AG04449 (cell line): ENCODE results near the gene RAB40B.

Experiments
- CTCF ChIA-PET: fragments of 350-600 bp; formaldehyde crosslinking; extraction: SDS; loops from one replicate; lab custom pipeline; 2021; ENCODE audit warnings: antibody characterized with exemption; lab: Yijun Ruan, JAX
- POLR2A ChIA-PET: fragments of 400-600, 350-600 bp; formaldehyde crosslinking; extraction: SDS; loops from one replicate; lab custom pipeline; 2020; ENCODE audit warnings: antibody characterized with exemption, inconsistent platforms; lab: Yijun Ruan, JAX
- DNase-seq: peaks from one replicate; pipeline ENCODE4 v3.0.0-alpha.2; 2010; ENCODE audit warnings: low read depth, low spot score
- H3K4me3 ChIP-seq: 2 replicates; pipeline ENCODE4 v1.5.1; 2011; ENCODE audit warnings: low read depth, mild to moderate bottlenecking, control low read depth, low read length
- TF ChIP-seq, protein P1 (sequence below): IDR thresholded peaks from one replicate; pipeline ENCODE4 v1.5.1; 2011; ENCODE audit warnings: mild to moderate bottlenecking, moderate library complexity, low read length, control low read depth, inconsistent platforms; ENCODE audit not compliant: insufficient read depth; ENCODE audit errors: missing control alignments

RAB40B gene

GRCh38 chr17:82699551-82699950, 1.1 kb upstream of the RAB40B start:
- DNase-seq = no peak
- TF ChIP-seq, protein P1, sequence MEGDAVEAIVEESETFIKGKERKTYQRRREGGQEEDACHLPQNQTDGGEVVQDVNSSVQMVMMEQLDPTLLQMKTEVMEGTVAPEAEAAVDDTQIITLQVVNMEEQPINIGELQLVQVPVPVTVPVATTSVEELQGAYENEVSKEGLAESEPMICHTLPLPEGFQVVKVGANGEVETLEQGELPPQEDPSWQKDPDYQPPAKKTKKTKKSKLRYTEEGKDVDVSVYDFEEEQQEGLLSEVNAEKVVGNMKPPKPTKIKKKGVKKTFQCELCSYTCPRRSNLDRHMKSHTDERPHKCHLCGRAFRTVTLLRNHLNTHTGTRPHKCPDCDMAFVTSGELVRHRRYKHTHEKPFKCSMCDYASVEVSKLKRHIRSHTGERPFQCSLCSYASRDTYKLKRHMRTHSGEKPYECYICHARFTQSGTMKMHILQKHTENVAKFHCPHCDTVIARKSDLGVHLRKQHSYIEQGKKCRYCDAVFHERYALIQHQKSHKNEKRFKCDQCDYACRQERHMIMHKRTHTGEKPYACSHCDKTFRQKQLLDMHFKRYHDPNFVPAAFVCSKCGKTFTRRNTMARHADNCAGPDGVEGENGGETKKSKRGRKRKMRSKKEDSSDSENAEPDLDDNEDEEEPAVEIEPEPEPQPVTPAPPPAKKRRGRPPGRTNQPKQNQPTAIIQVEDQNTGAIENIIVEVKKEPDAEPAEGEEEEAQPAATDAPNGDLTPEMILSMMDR = no peak
- POLR2A ChIA-PET = no interaction called here
- CTCF ChIA-PET = no interaction called here
- peak overlapping the region; percentile 76 for H3K4me3 ChIP-seq

- CTCF ChIA-PET = no interaction called here
- POLR2A ChIA-PET = interaction anchor here (1.0 kb wide), 1 partner anchor 17 kb away, joined by 3 read pairs; the partner anchor contains the start of gene FN3KRP
- no peak for DNase-seq
- peak overlapping the region; percentile 76 for H3K4me3 ChIP-seq
- TF ChIP-seq, protein P1 = no peak
These were observed 510 bp upstream of the RAB40B start for GRCh38 chr17:82698974-82699442.

GRCh38 chr17:82697808-82698064, 762 bp downstream of the RAB40B start:
- H3K4me3 ChIP-seq = peak overlapping the region; percentile 71
- ChIA-PET POLR2A (no interaction called here), CTCF (no interaction called here)
- TF ChIP-seq, protein P1 = no peak
- no peak for DNase-seq

- DNase-seq = no peak
- peak overlapping the region; percentile 71 for H3K4me3 ChIP-seq
- CTCF ChIA-PET = no interaction called here
- POLR2A ChIA-PET = no interaction called here
- TF ChIP-seq, protein P1 = no peak
These were observed 1.3 kb downstream of the RAB40B start for GRCh38 chr17:82696916-82697807.

GRCh38 chr17:82696259-82696658, 2.2 kb downstream of the RAB40B start:
- CTCF ChIA-PET = no interaction called here
- TF ChIP-seq, protein P1 = no peak
- no peak for DNase-seq
- POLR2A ChIA-PET = no interaction called here
- H3K4me3 ChIP-seq = no peak overlapping the region

DNA sequence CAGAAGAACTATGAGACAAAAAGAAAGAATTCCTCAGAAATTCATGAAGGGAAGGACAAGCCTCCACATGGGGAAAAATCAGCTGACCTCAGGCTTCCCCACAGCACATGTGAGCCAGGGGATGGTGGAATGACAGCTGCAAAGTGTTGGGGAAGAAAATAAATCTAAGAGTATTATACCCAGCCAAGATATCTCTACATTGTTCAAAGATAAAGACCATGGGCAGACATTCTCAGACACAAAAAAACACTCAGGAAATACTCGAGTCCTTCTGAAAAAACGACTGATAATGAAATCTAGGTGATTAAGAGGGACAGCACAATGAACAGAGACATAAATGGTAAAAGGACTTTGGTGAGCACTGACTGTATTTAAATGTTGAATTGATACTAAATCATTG, 3.9 kb downstream of the RAB40B start:
- H3K4me3 ChIP-seq = no peak overlapping the region
- DNase-seq = no peak
- ChIA-PET CTCF (interaction anchor here (0.9 kb wide), 1 partner anchor 9 kb away, joined by 3 read pairs; no protein-coding TSS in a partner anchor), POLR2A (no interaction called here)
- TF ChIP-seq, protein P1 = no peak
